ENCODE results near the gene PATJ.
"Not testable (repeated sequence)": the region's sequence is repeated elsewhere in the genome, so short reads cannot be mapped to it uniquely, and the experiment has no call there.

PATJ gene

GRCh38 chr1:61953790-61954150, 211.5 kb downstream of the PATJ start:
- DNase-seq, result no peak

GRCh38 chr1:61955261-61955660, 213.0 kb downstream of the PATJ start:
- no peak for DNase-seq

GRCh38 chr1:61956016-61956645, 213.9 kb downstream of the PATJ start:
- no peak for DNase-seq

- no peak for DNase-seq
These were observed 214.5 kb downstream of the PATJ start for GRCh38 chr1:61956784-61957183.

GRCh38 chr1:61961009-61961408, 218.7 kb downstream of the PATJ start:
- DNase-seq, result no peak

- no peak for DNase-seq
These were observed 220.4 kb downstream of the PATJ start for GRCh38 chr1:61962631-61963030.

GRCh38 chr1:61966450-61967225, 224.4 kb downstream of the PATJ start:
- DNase-seq, result not testable (repeated sequence)

GRCh38 chr1:61967750-61968149, 225.5 kb downstream of the PATJ start:
- no peak for DNase-seq

- no peak for DNase-seq
These were observed 226.6 kb downstream of the PATJ start for GRCh38 chr1:61968869-61969268.

GRCh38 chr1:61973100-61973837, 231.0 kb downstream of the PATJ start:
- DNase-seq, result no peak

GRCh38 chr1:61975638-61976037, 233.4 kb downstream of the PATJ start:
- no peak for DNase-seq

- DNase-seq, result no peak
These were observed 234.3 kb downstream of the PATJ start for GRCh38 chr1:61976566-61976965.

- no peak for DNase-seq
These were observed 236.5 kb downstream of the PATJ start for GRCh38 chr1:61978796-61979195.

GRCh38 chr1:61979729-61980128, 237.4 kb downstream of the PATJ start:
- no peak for DNase-seq

- DNase-seq, result no peak
These were observed 238.3 kb downstream of the PATJ start for GRCh38 chr1:61980561-61980960.

GRCh38 chr1:61981870-61982660, 239.8 kb downstream of the PATJ start:
- DNase-seq, result no peak

GRCh38 chr1:61983236-61983635, 241.0 kb downstream of the PATJ start:
- no peak for DNase-seq

GRCh38 chr1:61992257-61992656, 250.0 kb downstream of the PATJ start:
- DNase-seq, result no peak

- DNase-seq, result no peak
These were observed 251.2 kb downstream of the PATJ start for GRCh38 chr1:61993331-61993961.

GRCh38 chr1:61995641-61996040, 253.4 kb downstream of the PATJ start:
- DNase-seq, result no peak

- no peak for DNase-seq
These were observed 254.8 kb downstream of the PATJ start for GRCh38 chr1:61997123-61997522.

- no peak for DNase-seq
These were observed 261.5 kb downstream of the PATJ start for GRCh38 chr1:62003777-62004176.

- DNase-seq, result no peak
These were observed 264.4 kb downstream of the PATJ start for GRCh38 chr1:62006690-62007089.

Data from KG1 (cell line).